Adrenal gland (tissue), 5 donors: ENCODE data around the gene TSGA10.

Experiments
- CTCF ChIP-seq, 6 experiments: fragments of 450-650 bp in 4 of 6; fragments of 200-600 bp in 2 of 6; sonication (generic) in 1 of 6; IDR thresholded peaks; 1 replicate in 5 of 6; 2 replicates in 1 of 6; pipeline versions ENCODE4 v1.5.1 to v1.8.0; 2016 to 2021; ENCODE audit warnings: antibody characterized with exemption in 6 of 6, mild to moderate bottlenecking in 2 of 6, moderate library complexity in 1 of 6
- POLR2A ChIP-seq, 2 donors: fragments of 450-650 bp; IDR thresholded peaks; one replicate each; pipeline ENCODE4 v1.6.1; 2017; ENCODE audit warnings: antibody characterized with exemption in 2 of 2, mild to moderate bottlenecking in 2 of 2, moderate library complexity in 1 of 2
- donor health status: DM: no; HTN: no; CAD: no.

GRCh38 chr2:99035920-99036319, 118.8 kb downstream of the TSGA10 start:
- TF ChIP-seq CTCF (IDR thresholded peaks at IDR 0.05) (no peak), POLR2A (IDR thresholded peaks at IDR 0.05) (no peak)
